Activated naive CD4-positive, alpha-beta T cell treated with anti-CD3 and anti-CD28 coated beads, Interleukin-2, amount 50 U/mL, for 24 hours (primary cell): ENCODE results near the gene DNAJC9.
"Not testable (repeated sequence)": the region's sequence is repeated elsewhere in the genome, so short reads cannot be mapped to it uniquely, and the experiment has no call there.

Source experiments
- H3K27ac Mint-ChIP-seq: one replicate; pipeline ENCODE4 v1.8.0; 2021; ENCODE audit warnings: mild to moderate bottlenecking, mixed read lengths
- H3K27me3 Mint-ChIP-seq: one replicate; pipeline ENCODE4 v1.8.0; 2021; ENCODE audit warnings: mixed read lengths
- H3K36me3 Mint-ChIP-seq: one replicate; pipeline ENCODE4 v1.8.0; 2021; ENCODE audit warnings: mixed read lengths
- H3K4me1 Mint-ChIP-seq: one replicate; pipeline ENCODE4 v1.8.0; 2021; ENCODE audit warnings: mixed read lengths
- H3K4me3 Mint-ChIP-seq: one replicate; pipeline ENCODE4 v1.8.0; 2021; ENCODE audit warnings: mild to moderate bottlenecking, mixed read lengths
- H3K9me3 Mint-ChIP-seq: one replicate; pipeline ENCODE4 v1.8.0; 2021; ENCODE audit warnings: mixed read lengths

The DNAJC9 gene, protein sequence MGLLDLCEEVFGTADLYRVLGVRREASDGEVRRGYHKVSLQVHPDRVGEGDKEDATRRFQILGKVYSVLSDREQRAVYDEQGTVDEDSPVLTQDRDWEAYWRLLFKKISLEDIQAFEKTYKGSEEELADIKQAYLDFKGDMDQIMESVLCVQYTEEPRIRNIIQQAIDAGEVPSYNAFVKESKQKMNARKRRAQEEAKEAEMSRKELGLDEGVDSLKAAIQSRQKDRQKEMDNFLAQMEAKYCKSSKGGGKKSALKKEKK

DNA sequence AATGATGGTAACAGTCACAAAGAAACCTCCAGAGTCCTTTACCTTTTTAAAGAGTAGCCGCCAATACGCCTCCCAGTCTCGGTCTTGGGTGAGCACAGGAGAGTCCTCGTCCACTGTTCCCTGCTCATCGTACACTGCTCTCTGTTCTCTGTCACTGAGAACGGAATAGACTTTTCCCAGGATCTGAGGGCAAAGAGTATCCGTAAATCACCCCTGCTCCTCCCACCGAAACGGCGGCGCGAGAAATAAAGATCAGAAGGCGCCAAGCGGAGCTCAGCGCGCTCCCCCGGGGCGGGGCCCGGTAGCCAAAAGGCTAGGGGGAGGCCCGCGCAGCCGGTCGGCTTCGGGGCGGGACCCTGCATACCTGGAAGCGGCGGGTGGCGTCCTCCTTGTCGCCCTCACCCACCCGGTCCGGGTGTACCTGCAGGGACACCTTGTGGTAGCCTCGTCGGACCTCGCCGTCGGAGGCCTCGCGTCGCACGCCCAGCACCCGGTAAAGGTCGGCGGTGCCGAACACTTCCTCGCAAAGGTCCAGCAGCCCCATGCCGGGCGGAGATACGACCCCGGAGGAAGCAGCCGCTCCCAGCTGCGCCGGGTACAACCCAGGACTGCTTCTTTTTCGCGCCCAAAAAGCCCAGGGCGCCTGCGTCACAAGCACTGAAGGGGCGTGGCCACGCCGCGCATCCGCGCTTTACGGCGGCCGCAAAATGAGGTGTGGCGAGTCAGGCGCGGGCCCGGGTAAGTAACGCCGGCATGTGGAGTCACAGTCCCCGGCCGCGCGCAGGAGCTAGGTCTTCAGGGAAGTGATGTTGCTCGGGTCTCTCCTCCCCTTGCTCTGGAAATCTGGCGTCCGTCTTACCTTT is at the start of gene DNAJC9:
Gene DNAJC9, minus strand, starts transcription at position 610 of the 863 bp plus-strand sequence. Its CDS starts 66 bp downstream, at position 544.
- Mint-ChIP-seq H3K4me3 (peak within 1 kb of the TSS; percentile 97), H3K4me1 (peaks cover 54% of the 10 kb centered on the region), H3K27me3 (no peaks in the 10 kb centered on the region), H3K27ac (peak within 1 kb of the TSS; percentile 93), H3K36me3 (peaks cover 25% of the 10 kb centered on the region), H3K9me3 (no peaks in the 10 kb centered on the region)

DNA sequence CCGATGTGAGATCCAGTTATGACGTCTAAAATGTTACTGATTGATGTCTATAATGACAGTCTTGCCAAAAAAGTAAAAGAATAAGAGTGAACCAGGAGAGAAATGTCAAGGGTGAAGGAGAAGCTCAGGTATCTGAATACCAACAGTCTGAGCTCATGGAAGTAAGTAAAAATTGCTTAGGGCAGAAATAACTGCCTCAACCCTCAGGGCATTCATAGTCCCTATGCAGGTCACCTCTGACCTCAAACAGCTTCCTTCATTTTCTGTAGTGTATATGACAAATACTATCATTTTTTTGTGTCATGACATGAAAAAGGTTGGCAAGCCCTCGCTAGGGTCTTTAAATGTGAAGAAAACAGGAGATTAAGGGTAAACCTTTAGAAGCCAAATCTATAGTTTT is 46.4 kb upstream of the DNAJC9 start:
- no peak overlapping the region for H3K27ac Mint-ChIP-seq
- H3K4me3 Mint-ChIP-seq, result no peak overlapping the region
- H3K27me3 Mint-ChIP-seq, result no peaks in the 10 kb centered on the region
- H3K36me3 Mint-ChIP-seq, result peaks cover 16% of the 10 kb centered on the region
- peaks cover 7% of the 10 kb centered on the region for H3K9me3 Mint-ChIP-seq
- no peaks in the 10 kb centered on the region for H3K4me1 Mint-ChIP-seq

DNA sequence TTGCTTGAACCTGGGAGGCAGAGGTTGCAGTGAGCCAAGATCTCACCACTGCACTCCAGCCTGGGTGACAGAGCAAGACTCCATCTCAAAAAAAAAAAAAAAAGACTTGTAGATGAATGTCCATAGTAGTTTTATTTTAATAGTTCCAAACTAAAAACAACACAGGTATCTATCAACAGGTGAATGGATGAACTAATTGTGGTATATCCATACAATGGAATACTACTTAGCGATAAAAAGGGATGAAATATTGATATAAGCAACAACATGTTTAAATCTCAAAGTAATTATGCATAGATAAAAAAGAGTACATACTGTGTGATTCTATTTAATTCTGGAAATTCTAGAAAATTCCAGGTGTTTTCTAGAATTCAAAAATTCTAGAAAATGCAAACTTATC is 42.9 kb upstream of the DNAJC9 start:
- Mint-ChIP-seq H3K4me1 (no peaks in the 10 kb centered on the region), H3K4me3 (no peak overlapping the region), H3K27me3 (no peaks in the 10 kb centered on the region), H3K36me3 (peaks cover 14% of the 10 kb centered on the region), H3K9me3 (peaks cover 7% of the 10 kb centered on the region), H3K27ac (no peak overlapping the region)

DNA sequence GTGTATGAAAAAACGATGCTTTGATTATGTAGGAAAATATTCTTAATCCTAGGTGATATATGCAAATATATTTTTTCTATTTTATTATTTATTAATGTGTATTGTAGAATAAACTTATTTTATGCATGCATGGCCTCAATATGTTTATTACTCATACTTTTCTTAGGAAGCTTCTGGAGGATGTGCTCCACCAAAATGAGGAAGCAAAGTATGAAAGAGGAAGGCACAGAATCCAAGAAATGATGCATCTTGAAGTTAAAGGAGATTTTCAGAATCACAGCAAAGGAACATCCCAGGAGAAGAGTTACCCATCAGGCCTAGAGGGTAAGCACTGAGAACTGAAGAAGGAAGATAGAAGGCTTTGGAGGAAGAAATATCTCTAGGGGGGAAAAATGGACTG is 40.4 kb upstream of the DNAJC9 start:
- H3K9me3 Mint-ChIP-seq, result peaks cover 7% of the 10 kb centered on the region
- no peaks in the 10 kb centered on the region for H3K4me1 Mint-ChIP-seq
- peaks cover 13% of the 10 kb centered on the region for H3K36me3 Mint-ChIP-seq
- no peaks in the 10 kb centered on the region for H3K27me3 Mint-ChIP-seq
- no peak overlapping the region for H3K27ac Mint-ChIP-seq
- no peak overlapping the region for H3K4me3 Mint-ChIP-seq

DNA sequence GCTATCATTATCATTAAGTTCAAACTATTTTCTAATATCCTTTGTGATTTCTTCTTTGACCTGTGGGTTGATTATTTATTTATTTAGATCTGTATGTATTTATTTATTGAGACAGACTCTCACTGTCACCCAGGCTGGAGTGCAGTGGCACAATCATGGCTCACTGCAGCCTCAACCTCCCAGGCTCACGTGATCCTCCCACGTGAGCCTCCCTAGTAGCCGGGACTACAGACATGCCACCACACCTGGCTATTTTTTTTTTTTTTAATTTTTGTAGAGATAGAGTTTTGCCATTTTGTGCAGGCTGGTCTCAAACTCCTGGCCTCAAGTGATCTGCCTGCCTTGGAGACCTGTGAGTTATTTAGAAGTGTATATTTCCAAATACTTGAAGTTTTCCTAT is 34.0 kb upstream of the DNAJC9 start:
- H3K9me3 Mint-ChIP-seq, result no peaks in the 10 kb centered on the region

DNA sequence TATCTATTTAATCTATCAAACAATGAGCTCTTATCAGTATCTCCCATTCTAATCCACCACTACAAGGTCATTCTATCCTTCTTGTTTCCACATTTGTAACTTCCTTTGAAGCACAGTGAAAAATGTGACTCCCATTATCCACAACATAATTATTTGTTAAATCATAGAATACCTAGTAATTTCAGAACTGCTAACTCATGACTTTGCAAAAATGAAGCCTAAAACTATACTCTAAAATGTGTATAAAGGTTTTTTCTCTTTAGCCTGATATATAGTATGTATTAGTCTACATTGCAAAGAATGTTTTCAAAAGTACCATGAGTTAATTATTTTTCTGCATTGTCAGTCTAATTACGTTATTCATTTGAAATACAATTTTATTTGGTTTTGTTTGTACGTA is 17.4 kb upstream of the DNAJC9 start:
- Mint-ChIP-seq H3K4me1 (no peaks in the 10 kb centered on the region), H3K27me3 (no peaks in the 10 kb centered on the region), H3K9me3 (no peaks in the 10 kb centered on the region), H3K27ac (no peak overlapping the region), H3K4me3 (no peak overlapping the region), H3K36me3 (no peaks in the 10 kb centered on the region)

More for the DNA sequence above, 34.0 kb upstream of the DNAJC9 start:
- Mint-ChIP-seq H3K4me3 (no peak overlapping the region), H3K27me3 (no peaks in the 10 kb centered on the region), H3K4me1 (no peaks in the 10 kb centered on the region), H3K36me3 (no peaks in the 10 kb centered on the region), H3K27ac (no peak overlapping the region)

DNA sequence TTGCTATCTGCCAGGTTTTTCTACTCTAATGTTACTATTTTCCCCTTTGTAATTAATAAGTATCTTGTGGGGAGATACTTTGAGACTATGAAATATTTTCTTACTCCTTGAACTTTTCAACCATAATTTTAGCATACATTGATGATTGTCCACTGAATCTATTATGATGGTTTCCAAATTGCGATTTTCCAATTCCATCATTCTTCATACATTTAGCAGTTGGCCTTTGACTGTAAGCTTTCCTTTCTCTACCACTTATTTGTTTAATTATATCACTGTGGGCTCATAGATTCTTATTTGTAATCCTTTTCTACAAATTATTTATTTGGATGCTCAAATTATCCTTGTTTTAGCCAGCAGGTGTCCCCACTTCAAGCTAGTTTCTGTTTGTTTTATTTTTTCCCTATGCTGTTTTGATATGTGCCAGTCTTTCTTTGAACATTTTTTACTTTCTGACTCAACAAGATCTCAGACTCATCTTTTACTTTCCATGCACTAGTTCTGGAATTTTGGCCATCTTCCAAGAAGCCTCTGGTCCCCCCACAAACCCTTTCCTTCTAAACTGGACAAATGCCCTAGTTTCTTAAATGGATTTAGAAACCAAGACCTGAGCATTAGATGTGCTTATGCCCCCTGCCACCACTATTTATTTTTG is 16.8 kb upstream of the DNAJC9 start:
- H3K27ac Mint-ChIP-seq, result no peak overlapping the region
- H3K4me3 Mint-ChIP-seq, result no peak overlapping the region
- H3K4me1 Mint-ChIP-seq, result no peaks in the 10 kb centered on the region
- no peaks in the 10 kb centered on the region for H3K27me3 Mint-ChIP-seq
- H3K9me3 Mint-ChIP-seq, result no peaks in the 10 kb centered on the region
- H3K36me3 Mint-ChIP-seq, result peaks cover 4% of the 10 kb centered on the region

DNA sequence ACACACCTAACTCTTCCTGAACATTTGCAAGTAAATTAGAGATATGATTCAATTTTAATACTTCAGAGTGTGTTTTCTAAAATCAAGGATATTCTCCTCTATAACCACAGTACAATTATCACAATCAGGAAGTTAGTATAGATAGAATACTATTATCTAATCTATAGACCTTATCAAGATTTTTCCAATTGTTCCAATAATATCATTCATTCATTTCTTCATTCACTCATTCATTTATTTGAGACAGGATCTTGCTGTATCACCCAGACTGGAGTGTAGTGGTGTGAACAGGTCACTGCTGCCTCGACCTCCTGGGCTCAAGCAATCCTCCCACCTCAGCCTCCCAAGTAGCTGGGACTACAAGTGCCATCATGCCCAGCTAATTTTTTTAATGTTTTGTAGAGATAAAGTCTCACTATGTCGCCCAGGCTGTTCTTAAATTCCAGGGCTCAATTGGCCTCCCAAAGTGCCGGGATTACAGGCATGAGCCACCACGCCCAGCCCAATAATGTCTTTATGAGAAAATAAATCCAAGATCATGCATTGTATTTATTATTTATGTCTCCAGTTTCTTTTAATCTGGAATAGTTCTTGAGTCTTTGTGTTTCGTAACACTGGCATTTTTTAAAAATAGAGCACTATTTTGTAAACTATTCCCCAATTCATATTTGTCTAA is 16.0 kb upstream of the DNAJC9 start:
- no peak overlapping the region for H3K27ac Mint-ChIP-seq
- H3K9me3 Mint-ChIP-seq, result no peaks in the 10 kb centered on the region
- peaks cover 4% of the 10 kb centered on the region for H3K36me3 Mint-ChIP-seq
- H3K4me3 Mint-ChIP-seq, result no peak overlapping the region
- no peaks in the 10 kb centered on the region for H3K4me1 Mint-ChIP-seq
- H3K27me3 Mint-ChIP-seq, result no peaks in the 10 kb centered on the region

DNA sequence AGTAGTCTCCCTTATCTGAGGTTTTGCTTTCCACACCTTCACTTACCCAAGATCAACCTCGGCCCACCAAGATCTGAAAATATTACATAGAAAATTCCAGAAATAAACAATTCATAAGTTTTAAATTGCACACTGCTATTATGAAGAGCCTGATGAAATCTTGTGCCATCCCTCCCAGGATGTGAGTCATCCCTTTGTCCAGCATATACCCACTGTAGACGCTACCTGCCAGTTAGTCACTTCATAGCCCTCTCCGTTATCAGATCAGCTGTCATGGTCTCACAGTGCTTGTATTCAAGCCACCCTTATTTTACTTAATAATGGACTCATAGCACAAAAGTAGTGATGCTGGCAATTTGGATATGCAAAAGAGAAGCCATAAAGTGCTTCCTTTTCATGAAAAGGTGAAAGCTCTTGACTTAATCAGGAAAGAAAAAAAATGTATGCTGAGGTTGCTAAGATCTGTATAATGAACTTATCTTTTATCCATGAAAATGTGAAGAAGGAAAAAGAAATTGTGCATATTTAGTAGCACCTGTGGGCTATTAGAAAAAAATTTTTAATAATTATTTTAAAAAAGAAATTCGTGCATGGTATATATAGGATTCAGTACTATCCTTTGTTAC is 15.2 kb upstream of the DNAJC9 start:
- Mint-ChIP-seq H3K4me1 (no peaks in the 10 kb centered on the region), H3K9me3 (no peaks in the 10 kb centered on the region), H3K27ac (no peak overlapping the region), H3K4me3 (no peak overlapping the region), H3K36me3 (peaks cover 4% of the 10 kb centered on the region), H3K27me3 (no peaks in the 10 kb centered on the region)

DNA sequence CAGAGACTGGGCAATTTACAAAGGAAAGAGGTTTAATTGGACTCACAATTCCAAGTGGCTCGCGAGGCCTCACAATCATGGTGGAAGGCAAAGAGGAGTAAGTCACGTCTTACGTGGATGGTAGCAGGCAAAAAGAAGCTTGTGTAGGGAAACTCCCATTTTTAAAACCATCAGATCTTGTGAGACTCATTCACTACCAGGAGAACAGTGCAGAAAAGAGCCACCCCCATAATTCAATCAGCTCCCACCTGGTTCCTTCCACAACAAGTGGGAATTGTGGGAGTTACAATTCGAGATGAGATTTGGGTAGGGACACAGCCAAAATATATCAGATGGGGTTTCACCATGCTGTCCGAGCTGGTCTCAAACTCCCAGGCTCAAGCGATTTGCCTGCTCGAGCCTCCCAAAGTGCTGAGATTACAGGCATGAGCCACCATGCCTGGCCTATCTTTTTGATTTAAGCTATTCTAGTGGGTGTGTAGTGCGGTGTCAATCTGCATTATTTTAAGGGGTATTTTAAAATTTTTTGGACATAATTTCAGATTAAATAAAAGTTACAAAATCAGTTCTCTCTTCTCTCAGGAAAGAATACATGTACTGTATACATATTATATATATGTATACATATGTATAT is 14.4 kb upstream of the DNAJC9 start:
- Mint-ChIP-seq H3K4me1 (no peaks in the 10 kb centered on the region), H3K27ac (no peak overlapping the region), H3K4me3 (no peak overlapping the region), H3K9me3 (no peaks in the 10 kb centered on the region), H3K36me3 (peaks cover 4% of the 10 kb centered on the region), H3K27me3 (no peaks in the 10 kb centered on the region)

DNA sequence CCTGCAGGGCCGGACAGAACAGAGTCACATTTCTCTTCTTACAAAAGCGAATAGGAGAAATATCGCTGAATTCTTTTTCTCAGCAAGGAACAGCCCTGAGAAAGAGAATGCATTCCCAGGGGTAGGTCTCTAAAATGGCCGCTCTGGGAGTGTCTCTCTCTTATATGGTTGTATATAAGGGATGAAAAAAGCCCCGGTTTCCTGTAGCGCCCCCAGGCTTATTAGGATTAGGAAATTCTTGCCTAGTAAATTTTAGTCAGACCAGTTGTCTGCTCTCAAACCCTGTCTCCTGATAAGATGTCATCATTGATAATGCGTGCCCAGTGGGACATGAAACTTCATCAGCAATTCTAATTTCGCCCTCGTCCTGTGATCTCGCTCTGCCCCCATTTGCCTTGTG is 11.6 kb upstream of the DNAJC9 start:
- H3K27ac Mint-ChIP-seq, H3K27me3 Mint-ChIP-seq, H3K4me1 Mint-ChIP-seq, H3K36me3 Mint-ChIP-seq, H3K9me3 Mint-ChIP-seq, H3K4me3 Mint-ChIP-seq: not testable (repeated sequence)

DNA sequence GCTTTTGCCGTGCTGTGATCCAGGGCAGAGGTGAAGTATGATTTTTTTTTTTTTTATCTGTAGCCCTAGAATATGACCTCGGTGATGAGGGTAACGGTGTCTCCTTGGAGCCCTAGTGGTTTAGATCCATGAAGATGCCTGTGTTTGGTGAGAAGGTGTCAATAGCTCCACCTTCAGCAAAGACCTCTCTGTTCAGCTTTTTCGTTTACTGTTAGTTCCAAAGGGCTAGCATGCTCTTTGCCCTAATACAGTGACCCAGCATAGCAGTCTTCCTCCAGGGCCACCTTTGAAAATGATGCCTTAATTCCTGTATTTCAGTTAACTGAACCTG is 6.1 kb upstream of the DNAJC9 start:
- no peaks in the 10 kb centered on the region for H3K9me3 Mint-ChIP-seq
- peak overlapping the region; percentile 98 for H3K27ac Mint-ChIP-seq
- H3K4me1 Mint-ChIP-seq, result peaks cover 25% of the 10 kb centered on the region
- H3K36me3 Mint-ChIP-seq, result peaks cover 15% of the 10 kb centered on the region
- H3K4me3 Mint-ChIP-seq, result peak overlapping the region; percentile 99
- H3K27me3 Mint-ChIP-seq, result no peaks in the 10 kb centered on the region

DNA sequence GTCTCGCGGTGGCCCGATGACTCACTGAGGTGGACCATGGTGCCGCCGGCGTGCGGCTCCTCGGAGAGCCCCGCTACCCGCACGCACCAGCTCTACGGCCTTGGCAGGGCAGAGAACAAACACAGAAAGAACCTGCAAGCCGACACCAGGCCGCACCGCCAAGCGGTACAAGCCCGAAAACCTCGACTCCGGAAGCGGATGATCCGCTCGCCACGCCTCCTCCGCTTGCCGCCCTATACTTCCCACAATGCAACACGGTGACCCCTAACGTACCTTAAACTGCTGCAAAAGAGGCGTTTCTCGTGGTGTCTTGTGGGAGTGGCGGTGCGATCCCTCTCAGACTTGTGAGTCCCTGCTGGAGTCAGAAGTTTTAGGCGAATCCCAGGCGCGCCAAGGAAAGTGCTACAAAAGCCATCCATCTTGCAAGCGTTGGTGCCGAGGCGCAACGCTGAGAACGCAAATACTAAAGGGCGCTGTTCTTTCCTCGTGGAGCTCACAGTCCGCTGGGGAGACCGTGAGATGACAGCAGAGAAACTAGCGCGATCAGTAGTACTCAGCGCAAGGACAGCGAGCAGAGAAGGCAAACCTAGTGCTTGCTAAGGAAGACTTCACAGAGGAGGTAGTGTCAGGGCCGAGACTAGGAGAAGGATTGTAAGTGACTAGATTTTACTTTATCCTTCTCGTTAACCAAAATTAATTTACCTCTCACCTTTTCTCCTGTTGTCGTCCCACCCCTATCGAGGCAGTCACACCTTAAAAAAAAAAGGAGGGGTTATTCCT is 5.6 kb upstream of the DNAJC9 start, which contains the start of gene MRPS16:
Gene MRPS16, minus strand, starts transcription at position 200 of the 780 bp plus-strand sequence. Its CDS starts 162 bp downstream, at position 38.
- Mint-ChIP-seq H3K27ac (peak within 1 kb of the TSS; percentile 98), H3K4me1 (peaks cover 31% of the 10 kb centered on the region), H3K4me3 (peak within 1 kb of the TSS; percentile 99), H3K36me3 (peaks cover 15% of the 10 kb centered on the region), H3K27me3 (no peaks in the 10 kb centered on the region), H3K9me3 (no peaks in the 10 kb centered on the region)

DNA sequence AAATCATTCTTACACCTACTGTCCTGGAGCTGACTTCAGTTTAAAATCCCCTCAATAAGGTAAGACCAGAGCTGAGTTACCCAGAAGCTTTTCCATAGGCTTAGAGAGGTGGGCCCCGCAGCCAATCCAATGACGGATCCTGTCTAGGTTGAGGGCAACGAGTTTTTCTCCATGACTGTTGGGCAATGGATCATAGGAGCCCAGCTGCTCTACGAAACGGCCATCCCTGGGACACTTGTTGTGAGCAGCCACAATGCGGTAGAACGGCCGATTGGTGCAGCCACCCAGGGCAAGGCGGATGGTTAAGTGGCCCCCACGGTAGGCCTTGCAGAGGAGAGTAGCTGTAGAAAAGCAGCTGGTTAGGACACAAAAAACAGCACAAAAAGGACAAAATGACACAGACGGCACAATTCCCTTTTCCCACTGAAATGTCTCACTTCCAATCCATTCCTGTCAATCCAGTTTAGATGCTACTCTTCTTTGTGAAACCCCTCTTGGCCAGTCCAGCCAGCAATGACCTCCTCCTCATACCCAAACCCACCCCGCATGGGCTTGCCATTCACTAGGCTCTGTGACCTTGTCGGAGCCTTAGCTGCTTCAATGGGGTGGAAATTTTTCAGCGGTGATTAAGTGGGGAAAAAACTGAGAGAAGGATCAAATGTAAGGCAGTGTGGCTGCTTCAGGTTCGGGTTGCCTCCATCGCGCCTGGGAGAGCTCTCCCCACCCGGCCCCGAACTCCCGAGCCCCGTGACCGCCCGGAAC is 4.8 kb upstream of the DNAJC9 start:
- peak overlapping the region; percentile 99 for H3K4me3 Mint-ChIP-seq
- peak overlapping the region; percentile 98 for H3K27ac Mint-ChIP-seq
- no peaks in the 10 kb centered on the region for H3K9me3 Mint-ChIP-seq
- peaks cover 31% of the 10 kb centered on the region for H3K4me1 Mint-ChIP-seq
- H3K27me3 Mint-ChIP-seq, result no peaks in the 10 kb centered on the region
- H3K36me3 Mint-ChIP-seq, result peaks cover 15% of the 10 kb centered on the region
